Femur (tissue), 1 donor: ENCODE measurements around the gene CRYBA2.

Source experiments
- DNase-seq: peaks from one replicate; pipeline ENCODE4 v3.0.0-alpha.2; 2017

The CRYBA2 gene

GRCh38 chr2:219022616-219023015, 29.4 kb upstream of the CRYBA2 start:
- DNase-seq, result no peak

- DNase-seq, result no peak
These were observed 28.8 kb upstream of the CRYBA2 start for GRCh38 chr2:219022041-219022440.

GRCh38 chr2:219021591-219021990, 28.4 kb upstream of the CRYBA2 start:
- no peak for DNase-seq

- DNase-seq, result no peak
These were observed 27.6 kb upstream of the CRYBA2 start for GRCh38 chr2:219020604-219021365.

- no peak for DNase-seq
These were observed 26.2 kb upstream of the CRYBA2 start for GRCh38 chr2:219019436-219019835.

GRCh38 chr2:219018726-219019125, 25.5 kb upstream of the CRYBA2 start:
- no peak for DNase-seq

GRCh38 chr2:219018286-219018685, 25.1 kb upstream of the CRYBA2 start:
- DNase-seq, result no peak

GRCh38 chr2:219017201-219017931, 24.1 kb upstream of the CRYBA2 start:
- DNase-seq, result peak; percentile 81

GRCh38 chr2:219016721-219017120, 23.5 kb upstream of the CRYBA2 start:
- DNase-seq, result no peak

GRCh38 chr2:219010873-219011272, 17.7 kb upstream of the CRYBA2 start:
- no peak for DNase-seq

- DNase-seq, result no peak
These were observed 17.0 kb upstream of the CRYBA2 start for GRCh38 chr2:219010162-219010756.

GRCh38 chr2:219009294-219009693, 16.1 kb upstream of the CRYBA2 start:
- no peak for DNase-seq

- no peak for DNase-seq
These were observed 10.8 kb upstream of the CRYBA2 start for GRCh38 chr2:219003979-219004378.

GRCh38 chr2:219003267-219003634, 10.0 kb upstream of the CRYBA2 start:
- no peak for DNase-seq

GRCh38 chr2:219002395-219003266, 9.4 kb upstream of the CRYBA2 start:
- no peak for DNase-seq

- no peak for DNase-seq
These were observed 8.6 kb upstream of the CRYBA2 start for GRCh38 chr2:219001577-219002394.

GRCh38 chr2:219001100-219001576, 7.9 kb upstream of the CRYBA2 start:
- no peak for DNase-seq

- DNase-seq, result no peak
These were observed 7.3 kb upstream of the CRYBA2 start for GRCh38 chr2:219000569-219000960.

- DNase-seq, result no peak
These were observed 6.8 kb upstream of the CRYBA2 start for GRCh38 chr2:218999881-219000568.

- no peak for DNase-seq
These were observed 6.0 kb upstream of the CRYBA2 start for GRCh38 chr2:218999021-218999880.
